ENCODE data around the gene NUTM2F.

NUTM2F gene

GRCh38 chr9:94303321-94303720, 25.1 kb downstream of the NUTM2F start:
- H3K4me3 ChIP-seq (ENCODE audit: low read depth in 1 of 2, low read length in 2 of 2) = no peak overlapping the region
- no peak overlapping the region for H3K4me2 ChIP-seq (ENCODE audit: insufficient read depth, low read length)
- TF ChIP-seq CTCF (IDR thresholded peaks at IDR 0.05; ENCODE audit: borderline replicate concordance, extremely low read depth, low read length, poor library complexity, severe bottlenecking) = no peak
- TF ChIP-seq EZH2 (IDR thresholded peaks at IDR 0.05; ENCODE audit: borderline replicate concordance, low read depth, low read length, severe bottlenecking) = no peak
- no peaks in the 10 kb centered on the region for H4K20me1 ChIP-seq (ENCODE audit: insufficient read depth, low read length)
- H3K27me3 ChIP-seq (ENCODE audit: insufficient read depth, low read length, poor library complexity) = no peaks in the 10 kb centered on the region
- H3K27ac ChIP-seq (ENCODE audit: low read length) = no peak overlapping the region
- no peaks in the 10 kb centered on the region for H3K4me1 ChIP-seq (ENCODE audit: insufficient read depth, low read length)
- no peaks in the 10 kb centered on the region for H3K79me2 ChIP-seq (ENCODE audit: insufficient read depth, low read length)
- no peaks in the 10 kb centered on the region for H3K9me3 ChIP-seq (ENCODE audit: insufficient read depth, low read length, severe bottlenecking)
- H2AFZ ChIP-seq (ENCODE audit: low read depth, low read length) = no peak overlapping the region
- ATAC-seq (ENCODE audit: insufficient read depth, low read depth) (no peak), DNase-seq (no peak)
- no peak overlapping the region for H3K9ac ChIP-seq (ENCODE audit: low read depth, low read length)
- no peaks in the 10 kb centered on the region for H3K36me3 ChIP-seq (ENCODE audit: insufficient read depth, low read length)

GRCh38 chr9:94302426-94302825, 26.0 kb downstream of the NUTM2F start:
- no peak overlapping the region for H2AFZ ChIP-seq (ENCODE audit: low read depth, low read length)
- no peaks in the 10 kb centered on the region for H3K27me3 ChIP-seq (ENCODE audit: insufficient read depth, low read length, poor library complexity)
- H4K20me1 ChIP-seq (ENCODE audit: insufficient read depth, low read length) = no peaks in the 10 kb centered on the region
- no peaks in the 10 kb centered on the region for H3K79me2 ChIP-seq (ENCODE audit: insufficient read depth, low read length)
- ATAC-seq (ENCODE audit: insufficient read depth, low read depth) (no peak), DNase-seq (no peak)
- TF ChIP-seq EZH2 (IDR thresholded peaks at IDR 0.05; ENCODE audit: borderline replicate concordance, low read depth, low read length, severe bottlenecking) (no peak), CTCF (IDR thresholded peaks at IDR 0.05; ENCODE audit: borderline replicate concordance, extremely low read depth, low read length, poor library complexity, severe bottlenecking) (no peak)
- H3K9ac ChIP-seq (ENCODE audit: low read depth, low read length) = no peak overlapping the region
- no peaks in the 10 kb centered on the region for H3K4me1 ChIP-seq (ENCODE audit: insufficient read depth, low read length)
- H3K4me2 ChIP-seq (ENCODE audit: insufficient read depth, low read length) = no peak overlapping the region
- no peaks in the 10 kb centered on the region for H3K36me3 ChIP-seq (ENCODE audit: insufficient read depth, low read length)
- no peak overlapping the region for H3K4me3 ChIP-seq (ENCODE audit: low read depth in 1 of 2, low read length in 2 of 2)
- H3K9me3 ChIP-seq (ENCODE audit: insufficient read depth, low read length, severe bottlenecking) = no peaks in the 10 kb centered on the region
- no peak overlapping the region for H3K27ac ChIP-seq (ENCODE audit: low read length)

- Histone ChIP-seq H3K36me3 (ENCODE audit: insufficient read depth, low read length) (no peaks in the 10 kb centered on the region), H3K9me3 (ENCODE audit: insufficient read depth, low read length, severe bottlenecking) (no peaks in the 10 kb centered on the region)
- no peak for TF ChIP-seq CTCF (IDR thresholded peaks at IDR 0.05; ENCODE audit: borderline replicate concordance, extremely low read depth, low read length, poor library complexity, severe bottlenecking)
- TF ChIP-seq EZH2 (IDR thresholded peaks at IDR 0.05; ENCODE audit: borderline replicate concordance, low read depth, low read length, severe bottlenecking) = no peak
These were observed 26.9 kb downstream of the NUTM2F start for GRCh38 chr9:94301583-94301982.

More at GRCh38 chr9:94301583-94301982, 26.9 kb downstream of the NUTM2F start:
- H3K79me2 ChIP-seq (ENCODE audit: insufficient read depth, low read length) = no peaks in the 10 kb centered on the region
- no peaks in the 10 kb centered on the region for H4K20me1 ChIP-seq (ENCODE audit: insufficient read depth, low read length)
- ATAC-seq (ENCODE audit: insufficient read depth, low read depth) (no peak), DNase-seq (no peak)
- H3K4me3 ChIP-seq (ENCODE audit: low read depth in 1 of 2, low read length in 2 of 2) = no peak overlapping the region
- no peaks in the 10 kb centered on the region for H3K4me1 ChIP-seq (ENCODE audit: insufficient read depth, low read length)
- H2AFZ ChIP-seq (ENCODE audit: low read depth, low read length) = no peak overlapping the region
- no peaks in the 10 kb centered on the region for H3K27me3 ChIP-seq (ENCODE audit: insufficient read depth, low read length, poor library complexity)
- no peak overlapping the region for H3K9ac ChIP-seq (ENCODE audit: low read depth, low read length)
- H3K27ac ChIP-seq (ENCODE audit: low read length) = no peak overlapping the region
- H3K4me2 ChIP-seq (ENCODE audit: insufficient read depth, low read length) = no peak overlapping the region
